ENCODE measurements around the gene ADAM15.
A peak's percentile ranks its signal among the peaks of the same experiment; 100 is the strongest.

The ADAM15 gene

DNA sequence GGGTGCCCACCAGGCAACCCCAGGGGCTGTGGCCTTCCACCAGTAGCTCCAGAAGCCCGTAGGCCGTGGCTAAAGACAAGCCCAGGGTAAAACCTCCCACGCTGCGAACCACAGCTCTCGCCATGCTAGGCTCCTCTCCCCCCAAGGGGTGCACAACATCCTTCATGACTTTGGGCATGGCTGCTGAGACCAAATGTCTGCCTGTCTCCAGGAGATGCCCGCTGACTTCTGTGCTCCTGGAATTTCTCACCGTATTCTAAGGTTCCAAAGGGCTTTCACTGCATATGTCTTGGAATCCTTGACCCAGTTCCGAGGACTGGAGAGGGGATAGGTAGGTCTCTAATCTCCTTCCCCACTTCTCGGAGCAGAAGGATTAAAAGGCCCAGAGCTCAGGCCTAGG lies 17.6 kb upstream of the ADAM15 start, which contains the start of the genes DCST1 and DCST2:
Gene DCST1, plus strand, starts transcription at position 301 of the 400 bp plus-strand sequence. CDS start 213 bp downstream, outside the sequence.
Gene DCST2, minus strand, starts transcription at position 258 of the 400 bp plus-strand sequence. Its CDS starts 80 bp downstream, at position 178.
- no peak for DNase-seq

DNA sequence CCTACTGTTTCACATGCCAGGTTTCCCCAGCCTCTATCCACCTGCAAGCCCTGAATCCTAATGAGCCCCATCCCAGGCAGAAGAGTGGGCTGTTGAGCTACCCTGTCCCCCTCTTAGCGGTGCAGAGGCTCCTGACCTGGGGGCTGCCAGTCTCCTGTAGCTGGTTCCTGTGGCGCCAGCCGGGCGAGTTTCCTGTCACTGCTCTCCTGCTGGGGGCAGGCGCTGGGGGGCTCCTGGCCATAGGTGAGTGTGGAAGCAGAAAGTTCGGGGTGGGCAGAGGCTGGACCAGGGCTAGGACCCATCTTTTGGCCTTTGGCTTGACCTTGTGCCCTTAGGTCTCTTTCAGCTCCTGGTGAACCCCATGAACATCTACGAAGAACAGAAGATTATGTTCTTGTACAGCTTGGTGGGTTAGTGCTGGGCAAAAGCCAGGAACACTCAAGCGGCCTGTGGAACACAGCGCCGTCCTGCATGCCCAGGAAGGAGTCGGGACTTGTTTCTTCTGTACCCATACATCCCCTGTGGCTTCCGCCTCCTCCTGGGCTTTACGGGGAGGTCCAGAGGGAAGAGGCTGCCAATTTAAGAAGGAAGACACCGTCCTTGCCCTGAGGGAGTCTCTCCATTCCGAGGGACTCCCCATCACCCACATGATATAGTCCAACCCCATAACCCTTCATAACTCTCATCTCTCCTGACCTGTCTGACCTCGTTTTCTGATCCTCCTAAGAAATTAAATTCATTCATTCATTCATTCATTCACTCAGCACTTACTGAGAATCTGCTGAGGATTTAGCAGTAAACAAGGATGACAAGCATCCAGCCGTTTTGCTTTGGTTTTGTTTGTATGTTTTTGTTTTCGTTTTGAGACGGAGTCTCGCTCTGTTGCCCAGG lies 16.6 kb upstream of the ADAM15 start:
- no peak for DNase-seq

- DNase-seq: no peak
Measured at GRCh38 chr1:155035936-155036335, 15.2 kb upstream of the ADAM15 start.

GRCh38 chr1:155037043-155037442 lies 14.1 kb upstream of the ADAM15 start:
- DNase-seq: no peak

GRCh38 chr1:155037851-155038441 lies 13.2 kb upstream of the ADAM15 start:
- no peak for DNase-seq

GRCh38 chr1:155038602-155039307 lies 12.4 kb upstream of the ADAM15 start:
- no peak for DNase-seq

DNA sequence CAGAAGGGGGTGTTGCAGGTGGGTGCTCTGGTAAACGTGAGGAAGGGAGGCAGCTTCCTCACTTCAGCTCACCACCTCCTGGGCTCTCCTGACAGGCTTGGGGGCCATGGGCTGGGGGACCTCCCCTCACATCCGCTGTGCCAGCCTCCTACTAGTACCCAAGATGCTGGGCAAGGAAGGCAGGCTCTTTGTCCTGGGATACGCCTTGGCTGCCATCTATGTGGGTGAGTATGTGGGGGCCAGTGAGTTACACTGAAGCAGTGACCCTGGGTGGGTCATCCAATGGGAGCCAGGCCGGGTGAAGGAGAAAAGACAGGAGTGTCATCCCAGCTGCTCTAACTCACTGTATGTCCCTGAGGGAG lies 11.8 kb upstream of the ADAM15 start:
- DNase-seq: no peak

DNA sequence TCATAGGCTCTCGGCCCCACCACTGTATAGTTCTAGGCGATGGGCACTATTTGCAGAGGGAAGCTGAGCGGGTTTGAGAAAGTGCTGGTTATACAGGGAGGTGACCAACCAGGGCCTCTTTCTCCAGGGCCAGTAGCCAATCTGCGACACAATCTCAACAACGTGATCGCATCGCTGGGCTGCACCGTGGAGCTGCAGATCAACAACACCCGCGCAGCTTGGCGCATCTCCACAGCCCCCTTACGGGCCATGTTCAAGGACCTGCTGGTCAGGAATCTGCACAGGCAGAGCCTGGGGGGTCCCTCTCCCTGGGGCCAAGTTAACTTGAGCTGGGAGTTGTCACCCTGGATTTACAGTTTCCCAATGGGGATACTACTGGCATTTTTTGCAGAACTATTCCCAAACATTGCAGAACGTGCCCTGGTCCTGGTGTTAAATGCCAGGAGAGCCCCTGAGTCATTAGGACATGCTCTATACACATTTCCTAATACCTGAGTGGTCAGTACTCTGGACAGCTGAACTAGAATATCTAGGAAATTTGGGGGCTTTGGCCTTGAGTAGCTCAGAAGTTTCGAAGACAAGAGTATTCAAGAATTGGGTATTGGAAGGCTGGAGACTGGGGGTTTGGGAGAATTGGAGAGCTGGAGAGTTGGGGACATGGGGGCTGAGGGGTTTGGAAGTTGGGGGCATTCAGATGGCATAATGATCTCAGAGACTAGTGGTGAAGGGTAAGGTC lies 10.6 kb upstream of the ADAM15 start:
- DNase-seq: no peak

DNA sequence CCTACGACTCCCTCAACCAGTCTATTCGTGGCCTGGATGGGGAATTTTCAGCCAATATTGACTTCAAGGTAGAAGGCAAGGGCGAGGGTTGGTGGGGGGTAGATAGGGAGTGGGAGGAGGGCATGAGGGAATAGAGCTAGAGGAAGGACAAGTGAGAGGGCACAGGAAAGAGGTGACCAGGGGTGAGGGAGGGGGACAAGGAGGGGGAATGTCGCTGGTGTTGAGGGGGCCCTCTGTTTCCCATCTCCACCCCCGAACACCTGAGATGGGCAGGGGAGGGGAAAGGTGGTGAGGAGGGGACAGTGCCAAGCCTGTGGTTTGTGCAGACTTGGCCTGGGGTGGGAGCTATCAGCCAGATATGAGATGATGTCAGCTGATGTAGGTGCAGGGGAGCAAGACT lies 8.3 kb upstream of the ADAM15 start:
- no peak for DNase-seq

- DNase-seq: no peak
Measured at GRCh38 chr1:155043301-155043702, 7.8 kb upstream of the ADAM15 start.

DNA sequence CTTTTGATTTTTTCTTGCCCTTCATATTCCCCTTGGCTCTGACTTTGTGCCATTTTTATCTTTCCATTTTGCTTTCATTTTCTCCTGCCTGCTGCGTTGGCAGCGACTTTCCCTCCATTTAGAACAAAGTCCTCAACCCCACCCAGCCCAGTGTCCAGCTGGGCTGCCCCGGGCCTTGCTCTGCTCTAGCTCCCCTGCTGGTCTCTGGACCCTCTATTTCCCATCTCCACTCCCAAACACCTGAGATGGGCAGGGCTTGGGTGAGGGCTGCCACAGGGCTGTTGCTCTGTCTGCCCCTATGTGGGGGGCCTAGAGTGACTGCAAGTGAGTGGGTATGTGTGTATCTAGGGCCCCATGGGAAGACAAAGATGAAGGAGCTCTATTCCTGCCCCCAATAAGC lies 7.3 kb upstream of the ADAM15 start:
- no peak for DNase-seq

GRCh38 chr1:155044365-155044764 lies 6.8 kb upstream of the ADAM15 start:
- no peak for DNase-seq

DNA sequence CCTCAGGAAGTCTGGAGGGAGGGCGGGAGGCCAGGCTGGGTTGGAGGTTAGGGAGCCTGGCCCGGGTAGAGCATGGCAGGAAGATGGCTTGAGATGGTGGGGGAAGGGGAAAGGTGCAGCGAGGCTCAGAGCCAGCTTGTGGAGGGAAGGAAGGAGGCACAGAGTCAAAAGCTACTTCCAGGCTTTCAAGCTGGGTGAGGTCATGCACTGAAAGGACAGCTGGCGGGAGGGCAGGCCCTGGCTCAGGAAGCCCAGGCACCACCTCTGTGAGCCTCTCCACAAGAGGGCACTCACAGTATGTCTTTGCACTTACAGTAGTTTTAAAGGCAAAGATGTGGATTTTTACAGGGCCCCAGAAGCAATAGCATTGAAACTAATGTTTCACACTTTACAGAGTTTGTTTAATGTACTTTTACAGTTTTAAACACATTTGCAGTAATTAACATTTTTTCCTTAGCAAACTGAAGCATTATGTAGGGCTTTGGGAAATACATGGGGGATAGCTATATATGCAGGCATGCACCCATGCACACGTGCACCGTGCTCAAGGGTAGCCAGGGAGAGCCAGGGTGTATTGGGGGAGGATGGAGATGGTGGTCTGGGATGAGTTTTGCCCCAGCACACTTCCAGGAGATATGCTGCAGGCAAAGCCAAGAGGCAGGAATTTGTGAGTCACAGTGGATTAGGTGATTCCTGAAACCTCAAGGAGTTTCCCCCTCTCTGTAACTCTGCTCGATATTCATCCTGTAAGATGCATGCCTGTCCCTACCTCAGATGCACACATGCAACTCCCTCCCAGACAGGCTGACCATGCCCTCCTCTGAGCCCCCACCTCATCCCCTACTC lies 6.1 kb upstream of the ADAM15 start:
- peak; percentile 83 for DNase-seq

- DNase-seq: no peak
Measured at GRCh38 chr1:155048449-155049334, 2.4 kb upstream of the ADAM15 start.

GRCh38 chr1:155049651-155050559 lies 1.2 kb upstream of the ADAM15 start:
- no peak for DNase-seq

GRCh38 chr1:155051342-155051776 lies 243 bp downstream of the ADAM15 start:
- DNase-seq: no peak

GRCh38 chr1:155051777-155052398 lies 772 bp downstream of the ADAM15 start:
- DNase-seq: peak; percentile 21

- DNase-seq: peak; percentile 38
Measured at GRCh38 chr1:155052439-155053395, 1.6 kb downstream of the ADAM15 start.

All from NCI-H146 (cell line).